ES-I3 (cell line): Measurements from ENCODE around the gene TSPAN5.
"Not testable (repeated sequence)": the region's sequence is repeated elsewhere in the genome, so short reads cannot be mapped to it uniquely, and the experiment has no call there.

Experiments used
- H3K36me3 ChIP-seq: 2 replicates; pipeline ENCODE4 v1.6.1; 2013; ENCODE audit warnings: mild to moderate bottlenecking, low read length, control low read depth, moderate library complexity; ENCODE audit not compliant: insufficient read depth
- H3K4me1 ChIP-seq: 2 replicates; pipeline ENCODE4 v1.6.1; 2013; ENCODE audit warnings: mild to moderate bottlenecking, control low read depth, low read length; ENCODE audit not compliant: insufficient read depth
- H3K9ac ChIP-seq: 2 replicates; pipeline ENCODE4 v1.6.1; 2013; ENCODE audit warnings: low read depth, mild to moderate bottlenecking, low read length, moderate library complexity
- H3K9me3 ChIP-seq: 2 replicates; pipeline ENCODE4 v1.6.1; 2013; ENCODE audit warnings: mild to moderate bottlenecking, low read length, moderate library complexity; ENCODE audit not compliant: control insufficient read depth, insufficient read depth

Gene TSPAN5

GRCh38 chr4:98540803-98541202 is 117.6 kb downstream of the TSPAN5 start:
- no peaks in the 10 kb centered on the region for H3K36me3 ChIP-seq
- no peaks in the 10 kb centered on the region for H3K9me3 ChIP-seq
- H3K4me1 ChIP-seq: peaks cover 5% of the 10 kb centered on the region; the same call in 1 of the 2 replicates
- H3K9ac ChIP-seq: no peak overlapping the region

- no peaks in the 10 kb centered on the region for H3K36me3 ChIP-seq
- H3K4me1 ChIP-seq: peaks cover 7% of the 10 kb centered on the region; the same call in 1 of the 2 replicates
- no peaks in the 10 kb centered on the region for H3K9me3 ChIP-seq
- H3K9ac ChIP-seq: no peak overlapping the region
Measured at GRCh38 chr4:98539741-98540140, 118.7 kb downstream of the TSPAN5 start.

- no peaks in the 10 kb centered on the region for H3K9me3 ChIP-seq
- no peaks in the 10 kb centered on the region for H3K36me3 ChIP-seq
Measured at GRCh38 chr4:98539299-98539698, 119.1 kb downstream of the TSPAN5 start.

GRCh38 chr4:98536631-98537030 is 121.8 kb downstream of the TSPAN5 start:
- no peak overlapping the region for H3K9ac ChIP-seq
- no peaks in the 10 kb centered on the region for H3K36me3 ChIP-seq
- H3K9me3 ChIP-seq: no peaks in the 10 kb centered on the region
- peaks cover 7% of the 10 kb centered on the region; the same call in 1 of the 2 replicates for H3K4me1 ChIP-seq

More at GRCh38 chr4:98539299-98539698, 119.1 kb downstream of the TSPAN5 start:
- Histone ChIP-seq H3K9ac (no peak overlapping the region), H3K4me1 (peaks cover 7% of the 10 kb centered on the region; the same call in 1 of the 2 replicates)

- not testable (repeated sequence) for H3K9ac ChIP-seq, H3K9me3 ChIP-seq, H3K4me1 ChIP-seq, H3K36me3 ChIP-seq
Measured at GRCh38 chr4:98534146-98534545, 124.3 kb downstream of the TSPAN5 start.

- H3K36me3 ChIP-seq: no peaks in the 10 kb centered on the region
- H3K9me3 ChIP-seq: no peaks in the 10 kb centered on the region
- H3K4me1 ChIP-seq: no peaks in the 10 kb centered on the region
Measured at GRCh38 chr4:98530572-98530971, 127.8 kb downstream of the TSPAN5 start.

GRCh38 chr4:98529970-98530569 is 128.3 kb downstream of the TSPAN5 start:
- Histone ChIP-seq H3K9ac (no peak overlapping the region), H3K36me3 (no peaks in the 10 kb centered on the region), H3K9me3 (no peaks in the 10 kb centered on the region), H3K4me1 (no peaks in the 10 kb centered on the region)

More at GRCh38 chr4:98530572-98530971, 127.8 kb downstream of the TSPAN5 start:
- H3K9ac ChIP-seq: no peak overlapping the region

- Histone ChIP-seq H3K36me3 (no peaks in the 10 kb centered on the region), H3K4me1 (no peaks in the 10 kb centered on the region), H3K9me3 (no peaks in the 10 kb centered on the region), H3K9ac (no peak overlapping the region)
Measured at GRCh38 chr4:98528882-98529281, 129.5 kb downstream of the TSPAN5 start.

GRCh38 chr4:98527534-98528269 is 130.7 kb downstream of the TSPAN5 start:
- Histone ChIP-seq H3K9ac (no peak overlapping the region), H3K4me1 (peaks cover 5% of the 10 kb centered on the region), H3K36me3 (no peaks in the 10 kb centered on the region)

GRCh38 chr4:98524230-98524629 is 134.2 kb downstream of the TSPAN5 start:
- Histone ChIP-seq H3K9ac (no peak overlapping the region), H3K9me3 (no peaks in the 10 kb centered on the region), H3K36me3 (no peaks in the 10 kb centered on the region), H3K4me1 (peaks cover 14% of the 10 kb centered on the region)

More at GRCh38 chr4:98527534-98528269, 130.7 kb downstream of the TSPAN5 start:
- no peaks in the 10 kb centered on the region for H3K9me3 ChIP-seq

- Histone ChIP-seq H3K9me3 (no peaks in the 10 kb centered on the region), H3K4me1 (peaks cover 20% of the 10 kb centered on the region), H3K9ac (no peak overlapping the region), H3K36me3 (no peaks in the 10 kb centered on the region)
Measured at GRCh38 chr4:98522636-98523395, 135.6 kb downstream of the TSPAN5 start.

- no peak overlapping the region for H3K9ac ChIP-seq
- 0 out of 2 replicates have a peak, but pooled peaks cover 3% of the 10 kb centered on the region for H3K9me3 ChIP-seq
- H3K36me3 ChIP-seq: no peaks in the 10 kb centered on the region
- H3K4me1 ChIP-seq: peaks cover 20% of the 10 kb centered on the region
Measured at GRCh38 chr4:98522062-98522461, 136.3 kb downstream of the TSPAN5 start.

- Histone ChIP-seq H3K9ac (no peak overlapping the region), H3K36me3 (no peaks in the 10 kb centered on the region), H3K9me3 (peaks cover 6% of the 10 kb centered on the region; the same call in 1 of the 2 replicates), H3K4me1 (peaks cover 22% of the 10 kb centered on the region)
Measured at GRCh38 chr4:98521486-98521885, 136.9 kb downstream of the TSPAN5 start.

- H3K9ac ChIP-seq: no peak overlapping the region
Measured at GRCh38 chr4:98519268-98519977, 139.0 kb downstream of the TSPAN5 start.

More at GRCh38 chr4:98519268-98519977, 139.0 kb downstream of the TSPAN5 start:
- Histone ChIP-seq H3K36me3 (no peaks in the 10 kb centered on the region), H3K4me1 (peaks cover 38% of the 10 kb centered on the region), H3K9me3 (peaks cover 6% of the 10 kb centered on the region; the same call in 1 of the 2 replicates)
